ENCODE results near the gene SSTR5. TPM values are rescaled to one million over a fixed set of nuclear protein-coding genes. Genes with fewer than 3 reads are reported as not detected.
A peak's percentile ranks its signal among the peaks of the same experiment; 100 is the strongest.

Gene SSTR5
- total and polyA plus RNA-seq, 12 donors, result 0.17 to 14.4 (median 2.5) TPM; not detected in 2

DNA sequence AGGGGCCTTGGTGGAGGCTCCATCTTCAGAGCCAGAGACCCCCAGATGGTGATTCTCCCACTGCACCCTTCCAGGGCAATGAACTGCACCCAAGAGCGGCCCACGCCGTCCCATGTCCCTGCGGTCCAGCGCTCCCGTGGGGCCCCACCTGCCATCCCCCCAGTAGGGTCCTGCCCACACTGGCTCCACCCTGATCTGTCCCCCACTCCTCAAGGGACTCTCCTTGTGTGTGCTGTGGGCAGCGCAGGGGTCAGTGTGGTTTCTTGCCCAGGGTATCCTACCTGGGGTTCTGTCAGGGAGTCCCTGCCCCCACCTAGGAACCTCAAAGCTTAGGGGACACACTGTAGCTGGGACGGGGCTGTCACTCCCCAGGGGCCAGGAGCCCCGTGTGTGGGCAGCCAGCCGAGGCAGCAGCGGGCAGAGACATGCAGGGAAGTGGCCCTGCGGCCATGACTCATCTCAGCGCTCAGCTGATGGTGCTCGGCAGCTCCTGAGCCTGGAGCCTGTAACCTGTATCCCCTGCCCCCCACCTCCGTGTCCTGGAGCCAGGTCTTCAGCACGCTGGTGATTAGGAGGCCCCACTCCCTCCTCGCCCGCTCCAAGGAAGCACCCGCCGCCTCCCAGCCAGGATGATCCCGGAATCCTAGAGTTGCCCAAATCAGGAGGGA lies 35.7 kb upstream of the SSTR5 start:
- no peaks in the 10 kb centered on the region for H3K9me3 ChIP-seq (replicated peaks in 1 of 3)
- intact Hi-C loops (cut with DNase I), result no loop called here

DNA sequence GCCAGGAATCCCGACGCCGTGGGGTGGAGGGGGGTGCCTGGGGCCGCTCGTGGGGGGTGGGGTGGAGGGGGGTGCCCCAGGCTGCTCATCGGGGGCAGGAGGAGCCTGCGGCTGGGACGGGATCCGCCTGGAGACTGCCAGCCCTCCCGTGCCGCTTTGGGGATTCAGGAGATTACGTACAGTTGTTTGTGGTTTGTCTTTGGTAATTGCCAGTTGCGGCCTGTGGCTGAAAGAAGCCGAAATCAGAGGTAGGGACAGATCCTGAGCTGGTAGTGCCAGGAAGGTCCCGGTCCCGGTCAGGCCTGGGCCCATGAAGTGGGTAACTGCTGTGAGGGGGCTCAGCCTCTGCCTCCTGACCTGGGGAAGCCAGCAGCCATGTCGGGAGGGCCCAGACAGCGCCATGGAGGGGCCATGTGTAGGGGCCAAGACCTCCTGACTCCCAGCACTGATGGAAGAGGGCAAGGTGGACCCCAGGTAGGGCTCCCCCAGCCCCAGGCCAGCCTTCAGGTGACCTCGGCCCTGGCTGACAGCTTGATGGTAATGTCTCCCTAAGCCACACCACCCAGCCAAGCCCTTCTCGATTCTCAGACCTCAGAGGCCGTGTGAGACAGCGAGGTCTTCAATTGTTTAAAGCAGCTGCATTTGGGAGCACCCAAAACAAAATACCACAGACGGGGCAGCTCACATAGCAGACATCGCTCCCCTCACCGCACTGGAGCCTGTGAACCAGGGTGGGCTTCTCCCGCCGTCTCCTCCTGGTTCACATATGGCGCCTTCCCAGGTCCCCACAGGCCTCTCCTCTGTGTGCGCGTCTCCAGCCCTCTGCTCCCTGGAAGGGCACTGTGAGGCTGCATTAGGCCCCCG lies 34.9 kb upstream of the SSTR5 start:
- no peak overlapping the region for H3K4me3 ChIP-seq
- DNase-seq, result no peak
- H3K4me1 ChIP-seq (replicated peaks in 1 of 2), result no peaks in the 10 kb centered on the region
- intact Hi-C loops (cut with DNase I), result no loop called here
- no peaks in the 10 kb centered on the region for H3K36me3 ChIP-seq (replicated peaks in 1 of 2)
- H3K9me3 ChIP-seq (replicated peaks in 1 of 3), result no peaks in the 10 kb centered on the region
- H3K27ac ChIP-seq, result no peak overlapping the region
- TF ChIP-seq, protein P1, sequence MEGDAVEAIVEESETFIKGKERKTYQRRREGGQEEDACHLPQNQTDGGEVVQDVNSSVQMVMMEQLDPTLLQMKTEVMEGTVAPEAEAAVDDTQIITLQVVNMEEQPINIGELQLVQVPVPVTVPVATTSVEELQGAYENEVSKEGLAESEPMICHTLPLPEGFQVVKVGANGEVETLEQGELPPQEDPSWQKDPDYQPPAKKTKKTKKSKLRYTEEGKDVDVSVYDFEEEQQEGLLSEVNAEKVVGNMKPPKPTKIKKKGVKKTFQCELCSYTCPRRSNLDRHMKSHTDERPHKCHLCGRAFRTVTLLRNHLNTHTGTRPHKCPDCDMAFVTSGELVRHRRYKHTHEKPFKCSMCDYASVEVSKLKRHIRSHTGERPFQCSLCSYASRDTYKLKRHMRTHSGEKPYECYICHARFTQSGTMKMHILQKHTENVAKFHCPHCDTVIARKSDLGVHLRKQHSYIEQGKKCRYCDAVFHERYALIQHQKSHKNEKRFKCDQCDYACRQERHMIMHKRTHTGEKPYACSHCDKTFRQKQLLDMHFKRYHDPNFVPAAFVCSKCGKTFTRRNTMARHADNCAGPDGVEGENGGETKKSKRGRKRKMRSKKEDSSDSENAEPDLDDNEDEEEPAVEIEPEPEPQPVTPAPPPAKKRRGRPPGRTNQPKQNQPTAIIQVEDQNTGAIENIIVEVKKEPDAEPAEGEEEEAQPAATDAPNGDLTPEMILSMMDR (IDR thresholded peaks at IDR 0.05), result no peak
- TF ChIP-seq POLR2A (IDR thresholded peaks at IDR 0.05), result no peak
- H3K27me3 ChIP-seq, result peaks cover 14% of the 10 kb centered on the region
- 66 to 86% (median 69%) methylated on average over 15 to 31 of the region's 31 CpGs for WGBS, 4 donors

More for the DNA sequence above, 35.7 kb upstream of the SSTR5 start:
- no peak overlapping the region for H3K27ac ChIP-seq
- WGBS, 4 donors, result 40 to 61% (median 50%) methylated on average over 6 to 21 of the region's 21 CpGs
- H3K27me3 ChIP-seq, result peaks cover 14% of the 10 kb centered on the region
- H3K36me3 ChIP-seq (replicated peaks in 1 of 2), result no peaks in the 10 kb centered on the region
- peak in 3 of 7 donors; percentile 43 to 58 (median 53) for DNase-seq
- TF ChIP-seq, protein P1 (IDR thresholded peaks at IDR 0.05), result no peak
- TF ChIP-seq POLR2A (IDR thresholded peaks at IDR 0.05), result no peak
- H3K4me1 ChIP-seq (replicated peaks in 1 of 2), result no peaks in the 10 kb centered on the region
- no peak overlapping the region for H3K4me3 ChIP-seq

DNA sequence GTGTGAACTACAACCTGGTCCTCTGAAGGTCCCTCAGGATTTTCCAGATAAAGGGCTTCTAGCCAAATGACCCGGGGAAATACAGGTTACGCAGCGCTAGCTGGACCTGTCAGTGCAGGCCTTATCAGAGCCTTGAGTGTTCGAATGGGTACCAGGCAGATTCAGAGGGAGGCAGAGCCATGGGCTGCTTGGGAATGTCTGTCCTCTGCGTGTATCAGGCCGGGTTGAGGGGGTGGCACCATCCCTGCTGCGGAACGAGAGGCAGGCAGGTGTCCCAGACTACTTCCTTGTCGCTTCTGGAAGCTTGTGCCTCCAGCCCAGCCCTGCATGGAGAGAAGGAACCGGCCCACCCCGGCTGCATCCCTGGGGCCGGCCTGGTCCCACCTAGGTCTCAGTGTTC lies 33.6 kb upstream of the SSTR5 start:
- Histone ChIP-seq H3K9me3 (replicated peaks in 1 of 3) (no peaks in the 10 kb centered on the region), H3K36me3 (replicated peaks in 1 of 2) (no peaks in the 10 kb centered on the region), H3K27ac (no peak overlapping the region), H3K27me3 (peaks cover 18% of the 10 kb centered on the region), H3K4me3 (no peak overlapping the region), H3K4me1 (replicated peaks in 1 of 2) (no peaks in the 10 kb centered on the region)
- DNase-seq, result no peak
- 79 to 87% (median 84%) methylated on average over 10 to 12 of the region's 12 CpGs for WGBS, 4 donors
- intact Hi-C loops (cut with DNase I), result no loop called here
- no peak for TF ChIP-seq POLR2A (IDR thresholded peaks at IDR 0.05)
- TF ChIP-seq, protein P1 (IDR thresholded peaks at IDR 0.05), result no peak

GRCh38 chr16:1039762-1040161 lies 32.8 kb upstream of the SSTR5 start:
- intact Hi-C loops (cut with DNase I), result no loop called here
- DNase-seq, result no peak
- no peaks in the 10 kb centered on the region for H3K36me3 ChIP-seq (replicated peaks in 1 of 2)
- WGBS, 4 donors, result 61 to 77% (median 74%) methylated on average over 7 to 11 of the region's 11 CpGs
- no peak overlapping the region for H3K4me3 ChIP-seq
- TF ChIP-seq POLR2A (IDR thresholded peaks at IDR 0.05), result no peak
- TF ChIP-seq, protein P1 (IDR thresholded peaks at IDR 0.05), result no peak
- no peaks in the 10 kb centered on the region for H3K9me3 ChIP-seq (replicated peaks in 1 of 3)
- no peaks in the 10 kb centered on the region for H3K4me1 ChIP-seq (replicated peaks in 1 of 2)
- H3K27ac ChIP-seq, result no peak overlapping the region
- H3K27me3 ChIP-seq, result peaks cover 26% of the 10 kb centered on the region
